ENCODE results near the gene EYS. TPM values are rescaled to one million over a fixed set of nuclear protein-coding genes. Genes with fewer than 3 reads are reported as not detected.

EYS gene
- total and polyA plus RNA-seq, 2 experiments from 2014 or later: under 0.01 to 0.15 TPM

- no peaks in the 10 kb centered on the region for H3K9me3 ChIP-seq (ENCODE audit: low read depth)
- no peaks in the 10 kb centered on the region for H3K27me3 ChIP-seq
- DNase-seq (ENCODE audit: low read depth in 1 of 2, low spot score in 1 of 2): no peak
- H3K27ac ChIP-seq: no peak overlapping the region
- no peak overlapping the region for H3K4me3 ChIP-seq
- no peak for TF ChIP-seq CTCF (IDR thresholded peaks at IDR 0.05; ENCODE audit: low read depth, low read length)
- H3K4me1 ChIP-seq (ENCODE audit: low read depth): no peaks in the 10 kb centered on the region
- H3K36me3 ChIP-seq: no peaks in the 10 kb centered on the region
Observed at GRCh38 chr6:64665137-64665536, 1041.9 kb downstream of the EYS start.

GRCh38 chr6:64664480-64664879 is 1042.5 kb downstream of the EYS start:
- Histone ChIP-seq H3K36me3 (no peaks in the 10 kb centered on the region), H3K9me3 (ENCODE audit: low read depth) (no peaks in the 10 kb centered on the region), H3K4me1 (ENCODE audit: low read depth) (no peaks in the 10 kb centered on the region), H3K27ac (no peak overlapping the region), H3K27me3 (no peaks in the 10 kb centered on the region), H3K4me3 (no peak overlapping the region)
- TF ChIP-seq CTCF (IDR thresholded peaks at IDR 0.05; ENCODE audit: low read depth, low read length): no peak
- no peak for DNase-seq (ENCODE audit: low read depth in 1 of 2, low spot score in 1 of 2)

- Histone ChIP-seq H3K9me3 (ENCODE audit: low read depth) (no peaks in the 10 kb centered on the region), H3K4me3 (no peak overlapping the region), H3K36me3 (no peaks in the 10 kb centered on the region), H3K27me3 (no peaks in the 10 kb centered on the region), H3K4me1 (ENCODE audit: low read depth) (no peaks in the 10 kb centered on the region), H3K27ac (no peak overlapping the region)
- TF ChIP-seq CTCF (IDR thresholded peaks at IDR 0.05; ENCODE audit: low read depth, low read length): no peak
- no peak for DNase-seq (ENCODE audit: low read depth in 1 of 2, low spot score in 1 of 2)
Observed at GRCh38 chr6:64644024-64644423, 1063.0 kb downstream of the EYS start.

- DNase-seq (ENCODE audit: low read depth in 1 of 2, low spot score in 1 of 2): no peak
- H3K36me3 ChIP-seq: no peaks in the 10 kb centered on the region
- H3K27me3 ChIP-seq: no peaks in the 10 kb centered on the region
- H3K27ac ChIP-seq: no peak overlapping the region
- no peak overlapping the region for H3K4me3 ChIP-seq
- H3K4me1 ChIP-seq (ENCODE audit: low read depth): no peaks in the 10 kb centered on the region
- TF ChIP-seq CTCF (IDR thresholded peaks at IDR 0.05; ENCODE audit: low read depth, low read length): no peak
- no peaks in the 10 kb centered on the region for H3K9me3 ChIP-seq (ENCODE audit: low read depth)
Observed at GRCh38 chr6:64630901-64631300, 1076.1 kb downstream of the EYS start.

- DNase-seq (ENCODE audit: low read depth in 1 of 2, low spot score in 1 of 2): no peak
- Histone ChIP-seq H3K27me3 (no peaks in the 10 kb centered on the region), H3K4me3 (no peak overlapping the region), H3K36me3 (no peaks in the 10 kb centered on the region), H3K4me1 (ENCODE audit: low read depth) (no peaks in the 10 kb centered on the region), H3K27ac (no peak overlapping the region), H3K9me3 (ENCODE audit: low read depth) (no peaks in the 10 kb centered on the region)
- no peak for TF ChIP-seq CTCF (IDR thresholded peaks at IDR 0.05; ENCODE audit: low read depth, low read length)
Observed at GRCh38 chr6:64622944-64623343, 1084.1 kb downstream of the EYS start.

- Histone ChIP-seq H3K9me3 (ENCODE audit: low read depth) (no peaks in the 10 kb centered on the region), H3K4me3 (no peak overlapping the region), H3K4me1 (ENCODE audit: low read depth) (no peaks in the 10 kb centered on the region), H3K27ac (no peak overlapping the region), H3K36me3 (no peaks in the 10 kb centered on the region), H3K27me3 (no peaks in the 10 kb centered on the region)
- TF ChIP-seq CTCF (IDR thresholded peaks at IDR 0.05; ENCODE audit: low read depth, low read length): no peak
- no peak for DNase-seq (ENCODE audit: low read depth in 1 of 2, low spot score in 1 of 2)
Observed at GRCh38 chr6:64602993-64603392, 1104.0 kb downstream of the EYS start.

Data from cardiac muscle cell (in vitro differentiated cells and primary cell).